ENCODE data around the gene SPOPL. TPM values are rescaled to one million over a fixed set of nuclear protein-coding genes. Genes with fewer than 3 reads are reported as not detected.

Gene SPOPL
- total RNA-seq, 1 donor from 2014 or later, result 17.9 TPM

GRCh38 chr2:138600732-138601457 is 99.3 kb downstream of the SPOPL start:
- DNase-seq (ENCODE audit: low read depth, low spot score), result no peak

GRCh38 chr2:138601458-138602165 is 100.0 kb downstream of the SPOPL start:
- DNase-seq (ENCODE audit: low read depth, low spot score), result no peak

GRCh38 chr2:138602166-138602460 is 100.5 kb downstream of the SPOPL start:
- no peak for DNase-seq (ENCODE audit: low read depth, low spot score)

GRCh38 chr2:138607746-138608145 is 106.2 kb downstream of the SPOPL start:
- peak; percentile 57 for DNase-seq (ENCODE audit: low read depth, low spot score)

- DNase-seq (ENCODE audit: low read depth, low spot score), result no peak
These were observed 107.9 kb downstream of the SPOPL start for GRCh38 chr2:138609446-138609845.

- no peak for DNase-seq (ENCODE audit: low read depth, low spot score)
These were observed 108.8 kb downstream of the SPOPL start for GRCh38 chr2:138610201-138610953.

GRCh38 chr2:138615257-138615656 is 113.7 kb downstream of the SPOPL start:
- no peak for DNase-seq (ENCODE audit: low read depth, low spot score)

- no peak for DNase-seq (ENCODE audit: low read depth, low spot score)
These were observed 115.5 kb downstream of the SPOPL start for GRCh38 chr2:138617026-138617425.

GRCh38 chr2:138618971-138619370 is 117.4 kb downstream of the SPOPL start:
- no peak for DNase-seq (ENCODE audit: low read depth, low spot score)

- DNase-seq (ENCODE audit: low read depth, low spot score), result no peak
These were observed 118.9 kb downstream of the SPOPL start for GRCh38 chr2:138620431-138620830.

GRCh38 chr2:138621139-138621538 is 119.6 kb downstream of the SPOPL start:
- DNase-seq (ENCODE audit: low read depth, low spot score), result no peak

- no peak for DNase-seq (ENCODE audit: low read depth, low spot score)
These were observed 121.0 kb downstream of the SPOPL start for GRCh38 chr2:138622613-138623012.
